NT2/D1 (cell line): ENCODE data around the gene CA14.
"Not testable (repeated sequence)": the region's sequence is repeated elsewhere in the genome, so short reads cannot be mapped to it uniquely, and the experiment has no call there.

ENCODE experiments used
- DNase-seq: peaks from one replicate; pipeline ENCODE4 v3.0.0-alpha.2; 2011; ENCODE audit warnings: low read depth, low spot score
- H3K27me3 ChIP-seq: 2 replicates; pipeline ENCODE4 v1.6.0; 2011; ENCODE audit warnings: mild to moderate bottlenecking; ENCODE audit not compliant: insufficient read length, insufficient read depth
- H3K36me3 ChIP-seq: 2 replicates; pipeline ENCODE4 v1.6.1; 2011; ENCODE audit warnings: mild to moderate bottlenecking, low read length, mixed read lengths; ENCODE audit not compliant: insufficient read depth, insufficient read length
- H3K4me1 ChIP-seq: 2 replicates; pipeline ENCODE4 v1.5.1; 2011; ENCODE audit not compliant: insufficient read depth, insufficient read length
- H3K4me3 ChIP-seq: 2 replicates; pipeline ENCODE4 v1.5.1; 2011; ENCODE audit warnings: low read depth; ENCODE audit not compliant: insufficient read length
- H3K9ac ChIP-seq: 2 replicates; pipeline ENCODE4 v1.6.0; 2011; ENCODE audit warnings: low read depth; ENCODE audit not compliant: insufficient read length
- H3K9me3 ChIP-seq: 2 replicates; pipeline ENCODE4 v1.5.1; 2011; ENCODE audit warnings: mild to moderate bottlenecking, low read length; ENCODE audit not compliant: insufficient read depth
- SUZ12 ChIP-seq: IDR thresholded peaks from 2 replicates; pipeline ENCODE4 v1.6.1; 2011; ENCODE audit not compliant: insufficient read length, insufficient read depth; ENCODE audit errors: extremely low read depth
- YY1 ChIP-seq: IDR thresholded peaks from 2 replicates; pipeline ENCODE4 v1.6.1; 2011; ENCODE audit not compliant: insufficient read length, insufficient read depth
- ZNF274 ChIP-seq: IDR thresholded peaks from 2 replicates; pipeline ENCODE4 v1.6.1; 2011; ENCODE audit warnings: mild to moderate bottlenecking, low read depth, low read length

CA14 gene

GRCh38 chr1:150221552-150221951 lies 36.0 kb upstream of the CA14 start:
- TF ChIP-seq YY1 (no peak), ZNF274 (no peak), SUZ12 (no peak)
- no peak for DNase-seq

DNA sequence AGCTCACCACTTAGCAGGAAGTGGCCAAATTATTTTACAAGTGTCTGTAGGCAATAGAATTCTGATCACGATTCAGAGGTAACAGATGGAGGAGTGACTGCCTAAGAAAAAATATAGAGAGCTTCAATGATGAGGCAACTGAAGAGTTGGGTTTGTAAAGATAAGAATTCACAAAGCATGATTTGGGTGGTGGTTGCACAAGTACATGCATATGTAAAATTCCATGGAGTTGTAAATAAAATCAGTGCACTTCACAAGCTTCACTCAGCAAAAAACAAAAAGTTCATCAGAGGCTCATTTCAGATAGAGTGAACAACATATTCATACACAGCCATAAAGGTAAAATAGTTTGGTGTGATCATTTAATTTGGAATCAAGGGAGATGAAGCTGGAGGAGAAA lies 32.6 kb upstream of the CA14 start:
- Histone ChIP-seq H3K9ac (no peak overlapping the region), H3K27me3 (no peaks in the 10 kb centered on the region), H3K4me1 (no peaks in the 10 kb centered on the region), H3K4me3 (no peak overlapping the region), H3K9me3 (no peaks in the 10 kb centered on the region), H3K36me3 (peaks cover 84% of the 10 kb centered on the region)
- TF ChIP-seq SUZ12 = no peak
- DNase-seq = no peak

More at GRCh38 chr1:150221552-150221951, 36.0 kb upstream of the CA14 start:
- no peaks in the 10 kb centered on the region for H3K27me3 ChIP-seq
- no peak overlapping the region for H3K9ac ChIP-seq
- peaks cover 72% of the 10 kb centered on the region for H3K36me3 ChIP-seq
- H3K4me3 ChIP-seq = no peak overlapping the region
- no peaks in the 10 kb centered on the region for H3K4me1 ChIP-seq
- no peaks in the 10 kb centered on the region for H3K9me3 ChIP-seq

DNA sequence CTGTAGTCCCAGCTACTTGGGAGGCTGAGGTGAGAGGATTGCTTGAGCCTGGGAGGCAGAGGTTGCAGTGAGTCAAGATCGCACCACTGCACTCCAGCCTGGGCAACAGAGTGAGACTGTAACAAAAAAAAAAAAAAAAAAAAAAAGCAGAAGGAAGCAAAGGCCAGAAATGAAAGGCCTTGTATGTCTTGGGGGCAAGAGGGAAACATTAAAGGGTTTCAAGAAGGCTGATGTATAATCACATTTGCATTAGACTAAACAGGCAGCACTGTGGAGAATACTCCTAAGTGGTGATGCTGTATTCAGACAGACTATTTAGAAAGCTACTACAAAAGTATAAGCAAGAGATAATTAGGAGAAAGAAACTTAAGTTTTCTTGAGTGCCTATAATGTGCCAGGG lies 32.0 kb upstream of the CA14 start:
- peaks cover 85% of the 10 kb centered on the region for H3K36me3 ChIP-seq
- no peak overlapping the region for H3K9ac ChIP-seq
- no peaks in the 10 kb centered on the region for H3K4me1 ChIP-seq
- no peak overlapping the region for H3K4me3 ChIP-seq
- no peaks in the 10 kb centered on the region for H3K9me3 ChIP-seq
- H3K27me3 ChIP-seq = no peaks in the 10 kb centered on the region
- no peak for DNase-seq
- no peak for TF ChIP-seq ZNF274
- no peak for TF ChIP-seq SUZ12
- TF ChIP-seq YY1 = no peak

- H3K4me1 ChIP-seq = no peaks in the 10 kb centered on the region
- no peaks in the 10 kb centered on the region for H3K27me3 ChIP-seq
- H3K36me3 ChIP-seq = peaks cover 87% of the 10 kb centered on the region
- no peak overlapping the region for H3K9ac ChIP-seq
- H3K9me3 ChIP-seq = no peaks in the 10 kb centered on the region
- TF ChIP-seq SUZ12 (no peak), YY1 (no peak)
- no peak for DNase-seq
- no peak overlapping the region for H3K4me3 ChIP-seq
Measured at GRCh38 chr1:150226486-150226885, 31.1 kb upstream of the CA14 start.

- Histone ChIP-seq H3K9me3 (no peaks in the 10 kb centered on the region), H3K4me3 (no peak overlapping the region), H3K4me1 (no peaks in the 10 kb centered on the region), H3K36me3 (peaks cover 86% of the 10 kb centered on the region), H3K9ac (no peak overlapping the region), H3K27me3 (no peaks in the 10 kb centered on the region)
- no peak for TF ChIP-seq SUZ12
- no peak for TF ChIP-seq YY1
- TF ChIP-seq ZNF274 = no peak
- no peak for DNase-seq
Measured at GRCh38 chr1:150227228-150227627, 30.3 kb upstream of the CA14 start.

DNA sequence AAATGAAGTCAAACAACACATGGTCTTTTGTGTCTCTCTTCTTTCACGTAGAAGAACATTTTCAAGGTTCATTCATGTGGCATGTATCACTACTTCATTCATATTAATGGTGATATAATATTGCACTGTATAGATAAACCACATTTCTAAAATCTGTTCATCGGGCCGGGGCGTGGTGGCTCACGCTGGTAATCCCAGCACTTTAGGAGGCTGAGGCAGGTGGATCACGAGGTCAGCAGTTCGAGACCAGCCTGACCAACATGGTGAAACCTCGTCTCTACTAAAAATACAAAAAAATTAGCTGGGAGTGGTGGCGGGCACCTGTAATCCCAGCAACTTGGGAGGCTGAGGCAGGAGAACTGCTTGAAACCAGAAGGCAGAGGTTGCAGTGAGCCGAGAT lies 29.3 kb upstream of the CA14 start:
- not testable (repeated sequence) for H3K4me1 ChIP-seq, DNase-seq, H3K9ac ChIP-seq, H3K4me3 ChIP-seq, H3K27me3 ChIP-seq, H3K9me3 ChIP-seq
- H3K36me3 ChIP-seq = peaks cover 77% of the 10 kb centered on the region

DNA sequence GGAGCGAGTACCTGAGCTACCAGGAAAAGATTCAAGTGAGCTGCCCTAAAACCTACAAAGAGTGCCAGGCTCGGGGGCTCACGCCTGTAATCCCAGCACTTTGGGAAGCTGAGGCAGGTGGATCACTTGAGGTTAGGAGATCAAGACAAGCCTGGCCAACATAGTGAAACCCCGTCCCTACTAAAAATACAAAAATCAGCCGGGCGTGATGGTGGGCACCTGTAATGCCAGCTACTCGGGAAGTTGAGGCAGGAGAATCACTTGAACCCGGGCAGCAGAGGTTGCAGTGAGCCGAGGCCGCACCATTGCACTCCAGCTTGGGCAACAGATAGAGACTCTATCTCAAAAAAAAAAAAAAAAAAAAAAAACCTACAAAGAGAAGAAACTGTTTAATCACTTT lies 24.7 kb upstream of the CA14 start:
- H3K9ac ChIP-seq, H3K4me1 ChIP-seq, H3K27me3 ChIP-seq, H3K9me3 ChIP-seq, H3K4me3 ChIP-seq, DNase-seq: not testable (repeated sequence)
- peaks cover 35% of the 10 kb centered on the region for H3K36me3 ChIP-seq

DNA sequence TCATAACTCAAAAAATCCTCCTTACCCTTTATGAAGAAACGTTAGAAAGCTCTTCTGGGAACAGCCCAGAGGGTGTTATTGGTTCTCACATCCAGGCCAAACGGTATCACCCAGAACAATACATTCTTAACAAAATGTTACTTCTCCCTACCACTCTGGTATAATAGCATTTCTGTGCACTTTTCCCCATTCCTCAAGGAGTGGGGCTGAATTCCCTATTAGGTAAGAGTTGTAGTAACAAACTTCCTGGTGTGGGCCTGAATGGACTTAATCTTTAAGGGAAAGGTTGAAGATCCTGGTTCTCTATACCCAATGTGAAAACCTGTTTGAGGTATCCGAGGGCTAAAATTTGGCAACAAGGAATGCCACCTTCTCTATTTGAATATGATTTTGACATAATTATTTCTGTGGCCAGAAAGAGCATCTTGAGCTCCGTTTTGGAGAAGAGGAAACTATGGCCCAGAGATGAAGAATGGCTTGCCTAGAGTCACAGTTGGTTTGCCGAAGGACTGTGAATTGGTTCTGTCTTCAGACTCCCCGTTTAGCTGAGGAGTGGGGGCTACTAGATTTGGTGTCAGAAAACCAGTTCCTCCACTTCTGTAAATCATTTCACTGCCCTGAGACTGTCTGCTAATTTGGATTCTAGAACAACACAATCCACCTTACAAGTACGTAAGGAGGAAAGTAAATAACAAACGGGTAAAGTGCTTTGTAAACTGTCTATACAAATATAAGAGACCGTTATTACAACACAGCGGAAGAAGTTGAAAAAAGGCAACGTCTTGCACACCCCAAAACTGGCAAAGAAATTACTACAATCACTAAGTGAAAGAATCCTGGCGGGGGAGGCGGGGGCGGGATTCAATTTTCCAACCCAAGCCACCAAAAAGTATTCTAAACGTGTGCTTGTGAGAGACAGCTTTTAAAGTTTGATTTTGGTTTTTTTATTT lies 23.9 kb upstream of the CA14 start:
- Histone ChIP-seq H3K4me1 (peaks cover 2% of the 10 kb centered on the region), H3K36me3 (peaks cover 29% of the 10 kb centered on the region), H3K9me3 (no peaks in the 10 kb centered on the region), H3K9ac (peak overlapping the region; percentile 100), H3K4me3 (peak overlapping the region; percentile 95), H3K27me3 (no peaks in the 10 kb centered on the region)
- TF ChIP-seq SUZ12 (no peak), YY1 (no peak), ZNF274 (no peak)
- no peak for DNase-seq
